Measurements from ENCODE around the gene IGF1R.

DNA sequence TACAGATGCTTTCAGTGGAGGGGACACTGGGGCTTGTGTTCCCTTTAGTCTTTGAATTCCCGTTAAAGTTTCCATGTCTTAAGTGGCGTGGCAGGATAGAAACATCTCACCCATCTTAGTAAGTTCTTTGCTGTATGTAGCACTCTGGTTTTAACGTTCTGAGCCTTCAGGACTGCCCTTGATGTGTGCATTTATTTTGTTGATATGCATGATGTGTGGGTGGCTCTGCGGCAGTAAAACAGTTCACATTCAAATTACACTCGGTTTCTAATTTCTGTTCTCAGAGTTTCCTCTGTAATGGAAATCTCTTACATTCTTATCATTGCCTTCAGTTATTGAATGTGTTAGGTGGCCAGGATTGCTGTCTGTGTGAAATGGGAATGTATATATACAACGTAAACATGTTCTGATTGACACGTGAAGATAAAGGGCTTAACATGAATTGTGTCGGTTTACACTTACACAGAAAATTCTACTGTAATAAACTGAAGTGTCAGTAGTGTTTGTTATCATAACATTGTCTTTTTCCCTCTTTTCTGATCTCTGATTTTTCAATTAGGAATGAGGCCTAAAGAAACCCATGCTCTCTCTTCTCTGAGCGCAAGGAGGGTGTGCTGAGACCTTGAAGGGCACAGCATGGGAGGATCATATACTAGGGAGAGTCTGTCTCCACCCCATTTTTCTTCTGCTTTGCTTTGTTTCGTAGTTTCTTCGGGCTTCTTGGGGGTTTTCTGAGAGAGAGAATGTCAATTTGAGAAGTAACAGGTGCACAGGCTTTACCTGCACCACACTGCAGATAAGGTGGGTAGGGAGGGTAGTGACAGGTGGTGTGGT lies 51.5 kb downstream of the IGF1R start:
- TF ChIP-seq, protein P1, sequence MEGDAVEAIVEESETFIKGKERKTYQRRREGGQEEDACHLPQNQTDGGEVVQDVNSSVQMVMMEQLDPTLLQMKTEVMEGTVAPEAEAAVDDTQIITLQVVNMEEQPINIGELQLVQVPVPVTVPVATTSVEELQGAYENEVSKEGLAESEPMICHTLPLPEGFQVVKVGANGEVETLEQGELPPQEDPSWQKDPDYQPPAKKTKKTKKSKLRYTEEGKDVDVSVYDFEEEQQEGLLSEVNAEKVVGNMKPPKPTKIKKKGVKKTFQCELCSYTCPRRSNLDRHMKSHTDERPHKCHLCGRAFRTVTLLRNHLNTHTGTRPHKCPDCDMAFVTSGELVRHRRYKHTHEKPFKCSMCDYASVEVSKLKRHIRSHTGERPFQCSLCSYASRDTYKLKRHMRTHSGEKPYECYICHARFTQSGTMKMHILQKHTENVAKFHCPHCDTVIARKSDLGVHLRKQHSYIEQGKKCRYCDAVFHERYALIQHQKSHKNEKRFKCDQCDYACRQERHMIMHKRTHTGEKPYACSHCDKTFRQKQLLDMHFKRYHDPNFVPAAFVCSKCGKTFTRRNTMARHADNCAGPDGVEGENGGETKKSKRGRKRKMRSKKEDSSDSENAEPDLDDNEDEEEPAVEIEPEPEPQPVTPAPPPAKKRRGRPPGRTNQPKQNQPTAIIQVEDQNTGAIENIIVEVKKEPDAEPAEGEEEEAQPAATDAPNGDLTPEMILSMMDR (CRISPR knock-in tag; IDR thresholded peaks at IDR 0.05), result no peak
- no peak for TF ChIP-seq ZBTB20 (CRISPR knock-in tag; IDR thresholded peaks at IDR 0.05; ENCODE audit: borderline replicate concordance, low read depth)
- TF ChIP-seq TCF7L2 (IDR thresholded peaks at IDR 0.05; ENCODE audit: low read depth, low read length), result no peak
- TF ChIP-seq, protein P2, sequence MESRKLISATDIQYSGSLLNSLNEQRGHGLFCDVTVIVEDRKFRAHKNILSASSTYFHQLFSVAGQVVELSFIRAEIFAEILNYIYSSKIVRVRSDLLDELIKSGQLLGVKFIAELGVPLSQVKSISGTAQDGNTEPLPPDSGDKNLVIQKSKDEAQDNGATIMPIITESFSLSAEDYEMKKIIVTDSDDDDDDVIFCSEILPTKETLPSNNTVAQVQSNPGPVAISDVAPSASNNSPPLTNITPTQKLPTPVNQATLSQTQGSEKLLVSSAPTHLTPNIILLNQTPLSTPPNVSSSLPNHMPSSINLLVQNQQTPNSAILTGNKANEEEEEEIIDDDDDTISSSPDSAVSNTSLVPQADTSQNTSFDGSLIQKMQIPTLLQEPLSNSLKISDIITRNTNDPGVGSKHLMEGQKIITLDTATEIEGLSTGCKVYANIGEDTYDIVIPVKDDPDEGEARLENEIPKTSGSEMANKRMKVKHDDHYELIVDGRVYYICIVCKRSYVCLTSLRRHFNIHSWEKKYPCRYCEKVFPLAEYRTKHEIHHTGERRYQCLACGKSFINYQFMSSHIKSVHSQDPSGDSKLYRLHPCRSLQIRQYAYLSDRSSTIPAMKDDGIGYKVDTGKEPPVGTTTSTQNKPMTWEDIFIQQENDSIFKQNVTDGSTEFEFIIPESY (CRISPR knock-in tag; IDR thresholded peaks at IDR 0.05), result no peak
- TF ChIP-seq EZH2 (conservative IDR thresholded peaks at IDR 0.05; ENCODE audit: low read depth, low read length), result no peak
- TF ChIP-seq ZNF761 (CRISPR knock-in tag; conservative IDR thresholded peaks at IDR 0.05), result no peak
- no peak for TF ChIP-seq TBX3 (IDR thresholded peaks at IDR 0.05; ENCODE audit: borderline replicate concordance)
- TF ChIP-seq ZFX (CRISPR knock-in tag; IDR thresholded peaks at IDR 0.05; ENCODE audit: low read depth), result no peak
- no peak for TF ChIP-seq POLR2A (IDR thresholded peaks at IDR 0.05; ENCODE audit: insufficient read depth in 1 of 2, low read depth in 2 of 2, low read length in 2 of 2)
